Suprapubic skin (tissue), 4 donors: Measurements from ENCODE around the gene NAP1L4. TPM values are rescaled to one million over a fixed set of nuclear protein-coding genes. Genes with fewer than 3 reads are reported as not detected.

ENCODE experiments used
- DNase-seq, 2 donors: peaks; one replicate each; pipeline ENCODE4 v3.0.0-alpha.2; 2019; ENCODE audit warnings: low spot score in 2 of 2
- H3K27ac ChIP-seq: fragments of 200-600 bp; sonication (generic); one replicate; pipeline ENCODE4 v1.5.1; 2019
- H3K27me3 ChIP-seq: fragments of 200-600 bp; sonication (generic); one replicate; pipeline ENCODE4 v1.5.1; 2019
- H3K36me3 ChIP-seq: fragments of 200-600 bp; sonication (generic); one replicate; pipeline ENCODE4 v1.5.1; 2019
- H3K4me1 ChIP-seq: fragments of 200-600 bp; sonication (generic); one replicate; pipeline ENCODE4 v1.5.1; 2019
- H3K4me3 ChIP-seq: fragments of 200-600 bp; sonication (generic); one replicate; pipeline ENCODE4 v1.5.1; 2019; ENCODE audit warnings: mild to moderate bottlenecking
- H3K9me3 ChIP-seq: fragments of 200-600 bp; sonication (generic); one replicate; pipeline ENCODE4 v1.5.1; 2019
- CTCF ChIP-seq, 2 donors: fragments of 200-600 bp in 1 of 2; fragments of 450-650 bp in 1 of 2; sonication (generic) in 1 of 2; IDR thresholded peaks; one replicate each; pipeline ENCODE4 v1.5.1; 2016 to 2019; ENCODE audit warnings: antibody characterized with exemption in 2 of 2, mild to moderate bottlenecking in 1 of 2, moderate library complexity in 1 of 2
- EP300 ChIP-seq: sonication (generic); formaldehyde crosslinking; IDR thresholded peaks from one replicate; pipeline ENCODE4 v1.6.1; 2017; ENCODE audit warnings: antibody characterized with exemption
- POLR2A ChIP-seq, 2 donors: fragments of 450-650 bp; IDR thresholded peaks; one replicate each; pipeline ENCODE4 v1.6.1; 2017; ENCODE audit warnings: antibody characterized with exemption in 2 of 2, mild to moderate bottlenecking in 2 of 2, moderate library complexity in 2 of 2
- POLR2AphosphoS5 ChIP-seq, 3 donors: sonication (generic); formaldehyde crosslinking; IDR thresholded peaks; one replicate each; pipeline ENCODE4 v1.6.1; 2017; ENCODE audit warnings: antibody characterized with exemption in 3 of 3
- WGBS: methylation state at CpG from one replicate; pipeline ENCODE4 v1.1.5; 2018; 5-methylcytosine and 5-hydroxymethylcytosine counted together
- total RNA-seq, 4 donors: library from RNA; depleted of rRNA; stranded (reverse); fragments of >200 nt; gene quantifications; one replicate each; pipeline ENCODE4 v1.1.0, GENCODE V29; 2016

Gene NAP1L4
- total RNA-seq, 4 donors from 2014 or later: 70.7 to 150 (median 97.5) TPM

- Histone ChIP-seq H3K27me3 (no peaks in the 10 kb centered on the region), H3K4me1 (peaks cover 19% of the 10 kb centered on the region), H3K9me3 (no peaks in the 10 kb centered on the region), H3K27ac (peak overlapping the region; percentile 38), H3K36me3 (peaks cover 60% of the 10 kb centered on the region), H3K4me3 (no peak overlapping the region)
- no peak for DNase-seq
- TF ChIP-seq EP300 (no peak), POLR2A (IDR thresholded peaks at IDR 0.05) (no peak), POLR2AphosphoS5 (IDR thresholded peaks at IDR 0.05) (no peak)
- 85% methylated on average over 14 of the region's 14 CpGs for WGBS
Measured at GRCh38 chr11:3022300-3022967, 30.3 kb upstream of the NAP1L4 start.

GRCh38 chr11:3021125-3021524 is 29.0 kb upstream of the NAP1L4 start:
- H3K36me3 ChIP-seq: peaks cover 61% of the 10 kb centered on the region
- H3K4me3 ChIP-seq: no peak overlapping the region
- H3K27me3 ChIP-seq: no peaks in the 10 kb centered on the region
- TF ChIP-seq CTCF (IDR thresholded peaks at IDR 0.05) (peak in 1 of 2 donors; percentile 47), POLR2A (IDR thresholded peaks at IDR 0.05) (no peak), POLR2AphosphoS5 (IDR thresholded peaks at IDR 0.05) (no peak)
- peaks cover 19% of the 10 kb centered on the region for H3K4me1 ChIP-seq
- no peak overlapping the region for H3K27ac ChIP-seq
- H3K9me3 ChIP-seq: no peaks in the 10 kb centered on the region
- DNase-seq: no peak
- WGBS: 73% methylated on average over 4 of the region's 4 CpGs

GRCh38 chr11:3020011-3020410 is 27.9 kb upstream of the NAP1L4 start:
- Histone ChIP-seq H3K27me3 (no peaks in the 10 kb centered on the region), H3K4me3 (no peak overlapping the region), H3K4me1 (peaks cover 19% of the 10 kb centered on the region), H3K36me3 (peaks cover 61% of the 10 kb centered on the region), H3K9me3 (no peaks in the 10 kb centered on the region), H3K27ac (no peak overlapping the region)
- no peak for DNase-seq
- TF ChIP-seq POLR2A (IDR thresholded peaks at IDR 0.05) (no peak), CTCF (IDR thresholded peaks at IDR 0.05) (no peak), EP300 (no peak), POLR2AphosphoS5 (IDR thresholded peaks at IDR 0.05) (no peak)
- WGBS: 90% methylated on average over 2 of the region's 12 CpGs

GRCh38 chr11:3018596-3018995 is 26.5 kb upstream of the NAP1L4 start:
- no peak for DNase-seq
- Histone ChIP-seq H3K4me1 (peaks cover 27% of the 10 kb centered on the region), H3K9me3 (no peaks in the 10 kb centered on the region), H3K36me3 (peaks cover 71% of the 10 kb centered on the region), H3K4me3 (no peak overlapping the region), H3K27me3 (no peaks in the 10 kb centered on the region), H3K27ac (no peak overlapping the region)
- WGBS: 96% methylated on average over 4 of the region's 5 CpGs
- TF ChIP-seq CTCF (IDR thresholded peaks at IDR 0.05) (no peak), POLR2A (IDR thresholded peaks at IDR 0.05) (no peak), POLR2AphosphoS5 (IDR thresholded peaks at IDR 0.05) (no peak), EP300 (no peak)

GRCh38 chr11:3016861-3017260 is 24.7 kb upstream of the NAP1L4 start:
- Histone ChIP-seq H3K27me3 (no peaks in the 10 kb centered on the region), H3K4me3 (no peak overlapping the region), H3K27ac (no peak overlapping the region), H3K4me1 (peaks cover 12% of the 10 kb centered on the region), H3K36me3 (peaks cover 79% of the 10 kb centered on the region), H3K9me3 (no peaks in the 10 kb centered on the region)
- no peak for TF ChIP-seq EP300
- no peak for TF ChIP-seq CTCF (IDR thresholded peaks at IDR 0.05)
- TF ChIP-seq POLR2AphosphoS5 (IDR thresholded peaks at IDR 0.05): no peak
- TF ChIP-seq POLR2A (IDR thresholded peaks at IDR 0.05): no peak
- 96% methylated on average over 10 of the region's 11 CpGs for WGBS
- DNase-seq: no peak
